NCI-H1048 (cell line): Measurements from ENCODE around the gene OSTC.

Experiments
- DNase-seq: peaks from one replicate; lab custom pipeline; 2025; lab: John Stamatoyannopoulos, UW

Gene OSTC

GRCh38 chr4:108650212-108651013 is at the start of gene OSTC:
OSTC (plus strand) TSS chr4:108650599; CDS start chr4:108650656, 57 bp downstream.
- peak; percentile 86 for DNase-seq

DNA sequence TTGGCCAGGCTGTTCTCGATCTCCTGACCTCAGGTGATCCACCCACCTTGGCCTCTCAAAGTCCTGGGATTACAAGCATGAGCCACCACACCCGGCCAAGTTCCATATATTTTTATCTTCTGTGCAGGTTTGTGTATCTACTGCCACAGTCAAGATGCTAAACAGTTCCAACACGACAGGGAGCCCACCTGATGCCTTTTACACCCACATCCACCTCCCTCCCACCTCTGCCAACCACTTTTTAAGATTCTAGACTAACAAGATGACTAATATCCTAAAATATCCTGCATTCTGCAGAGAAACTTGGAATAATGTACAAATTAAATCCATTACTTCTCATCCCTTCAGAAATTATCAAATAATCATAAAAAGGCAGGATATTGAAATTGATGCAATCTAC is 49.3 kb upstream of the OSTC start:
- no peak for DNase-seq

DNA sequence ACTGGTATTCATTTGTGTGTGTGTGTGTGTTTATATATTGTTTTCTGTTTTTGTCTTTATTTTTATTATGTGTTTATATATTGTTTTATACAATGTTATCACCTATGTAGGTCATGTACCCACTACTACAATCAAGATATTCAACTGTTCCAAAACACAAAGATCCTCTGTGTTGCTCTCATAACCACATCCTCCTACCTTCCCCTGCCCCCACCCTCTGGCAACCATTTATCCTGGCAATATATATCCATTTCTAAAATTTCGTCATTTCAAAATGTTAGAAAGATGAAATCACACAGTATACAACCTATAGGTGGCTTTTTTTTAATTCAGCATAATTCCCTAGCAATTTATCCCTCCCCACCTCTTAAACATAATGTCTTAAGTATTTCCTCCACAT is 48.9 kb upstream of the OSTC start:
- DNase-seq, result no peak

- DNase-seq, result no peak
These were observed 48.2 kb upstream of the OSTC start for GRCh38 chr4:108602163-108602562.

GRCh38 chr4:108607079-108607815 is 43.2 kb upstream of the OSTC start:
- DNase-seq, result no peak

DNA sequence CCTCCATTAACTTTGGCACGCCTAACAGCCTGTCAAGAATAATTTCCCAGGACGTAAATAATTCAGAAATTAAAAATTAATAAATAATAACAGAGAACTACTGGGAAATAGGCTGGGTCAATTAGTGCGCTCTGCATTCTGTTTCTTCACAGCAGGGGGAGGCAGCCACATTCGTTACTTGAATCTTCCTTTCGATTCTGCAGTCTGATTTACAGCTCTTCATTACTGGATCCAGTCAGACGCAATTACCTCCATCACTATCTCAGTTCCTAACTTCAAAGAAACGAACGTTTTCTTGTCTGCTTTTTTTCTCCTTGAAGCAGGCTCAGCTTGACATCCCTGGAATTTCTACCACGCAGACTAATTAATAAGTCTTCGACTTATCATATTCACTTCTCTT is 39.0 kb upstream of the OSTC start:
- no peak for DNase-seq

- no peak for DNase-seq
These were observed 38.0 kb upstream of the OSTC start for GRCh38 chr4:108612365-108612764.

DNA sequence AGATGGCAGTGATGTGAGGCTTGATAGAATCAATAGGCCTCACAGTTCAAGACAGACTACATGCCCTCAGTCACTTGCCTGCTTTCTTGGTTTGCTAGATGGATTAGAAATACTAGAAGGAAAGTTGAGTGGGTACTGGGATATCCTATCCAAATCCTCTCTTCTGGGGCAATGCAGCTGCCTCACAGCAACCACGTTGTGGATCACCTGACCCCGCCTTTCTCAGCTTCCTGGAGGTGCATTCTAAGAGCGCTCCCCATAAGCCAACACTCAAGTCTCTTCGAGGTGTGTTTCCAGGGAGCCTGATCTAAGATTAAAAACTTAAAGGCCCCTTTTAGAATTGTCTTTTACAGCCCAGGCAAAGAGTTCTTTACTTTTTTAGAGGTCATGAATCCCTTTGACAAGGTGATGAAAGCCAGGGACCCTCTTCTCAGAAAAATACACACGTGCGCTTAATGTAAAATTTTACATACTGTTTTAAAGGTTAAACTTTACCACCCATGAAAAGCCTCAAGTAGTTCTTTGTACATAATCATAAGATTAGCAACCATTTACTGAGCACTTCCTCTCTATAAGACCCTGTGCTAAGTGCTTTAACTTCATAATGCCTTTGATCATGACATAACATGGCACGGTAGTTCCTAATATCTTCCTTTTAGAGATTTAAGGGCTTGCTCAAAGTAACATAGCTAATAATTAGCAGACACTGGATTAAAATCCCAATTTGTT is 30.9 kb upstream of the OSTC start:
- DNase-seq, result no peak

DNA sequence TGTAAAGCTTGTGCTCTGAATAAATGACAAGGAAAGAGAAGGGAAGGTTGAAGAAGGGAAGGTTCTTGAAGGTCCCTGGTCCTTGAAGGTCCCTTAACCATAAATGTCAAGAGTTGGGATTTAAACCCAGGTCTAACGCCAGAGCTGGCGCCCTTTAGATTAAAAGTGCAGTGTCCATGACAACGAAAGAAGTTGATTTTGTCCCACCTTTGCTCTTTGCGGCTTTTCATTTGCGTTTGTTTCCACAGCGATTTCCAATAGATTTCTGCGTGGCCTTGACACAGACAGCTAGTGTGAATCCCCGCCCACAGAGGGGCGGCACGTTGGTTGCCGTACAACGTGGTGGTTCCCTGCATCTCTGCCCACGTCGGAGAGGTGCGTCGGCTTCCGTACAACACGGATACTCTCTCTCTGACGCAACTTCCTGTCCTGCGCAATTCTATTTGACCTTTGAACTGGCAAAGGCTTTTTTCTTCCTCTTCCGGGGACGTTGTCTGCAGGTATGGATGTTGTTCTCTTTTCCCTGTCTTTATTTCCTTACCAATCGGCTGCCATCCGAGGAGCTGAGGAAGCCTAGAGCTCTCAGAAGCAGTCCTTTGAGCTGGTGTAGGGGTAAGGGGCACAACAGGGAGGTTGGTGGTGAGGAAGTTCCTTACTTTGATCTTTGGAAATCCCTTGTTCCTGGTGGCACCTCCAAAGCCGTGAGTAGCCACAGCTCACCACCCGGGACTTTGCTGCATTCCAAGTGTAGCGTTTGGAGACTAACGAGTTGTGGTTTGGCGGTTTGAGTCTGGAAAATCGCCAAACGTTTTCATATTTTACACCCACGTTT is 30.1 kb upstream of the OSTC start, which contains the start of gene RPL34:
TSS of gene RPL34 (plus strand) at position 476 of the 832 bp plus-strand sequence. CDS start 1,384 bp downstream, outside the sequence.
- DNase-seq, result peak; percentile 90

GRCh38 chr4:108620933-108621905 is 29.2 kb upstream of the OSTC start:
- no peak for DNase-seq

DNA sequence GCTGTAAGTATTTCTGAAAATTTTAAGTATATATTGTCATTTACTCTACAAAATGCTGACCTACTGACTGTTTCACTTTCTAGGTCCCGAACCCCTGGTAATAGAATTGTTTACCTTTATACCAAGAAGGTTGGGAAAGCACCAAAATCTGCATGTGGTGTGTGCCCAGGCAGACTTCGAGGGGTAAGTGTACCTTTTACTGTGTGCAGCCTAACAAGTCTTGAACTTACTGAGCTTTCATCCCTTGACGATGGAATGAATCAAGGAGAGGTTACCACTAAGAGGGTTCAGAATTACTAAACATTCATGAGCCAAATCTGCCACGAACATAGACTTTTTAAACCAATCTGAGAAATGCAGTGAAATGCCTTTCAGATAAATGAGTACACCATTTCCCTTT is 28.4 kb upstream of the OSTC start:
- no peak for DNase-seq

GRCh38 chr4:108622828-108623227 is 27.6 kb upstream of the OSTC start:
- no peak for DNase-seq

- DNase-seq, result no peak
These were observed 25.9 kb upstream of the OSTC start for GRCh38 chr4:108624263-108625056.

GRCh38 chr4:108626056-108626455 is 24.3 kb upstream of the OSTC start:
- no peak for DNase-seq

DNA sequence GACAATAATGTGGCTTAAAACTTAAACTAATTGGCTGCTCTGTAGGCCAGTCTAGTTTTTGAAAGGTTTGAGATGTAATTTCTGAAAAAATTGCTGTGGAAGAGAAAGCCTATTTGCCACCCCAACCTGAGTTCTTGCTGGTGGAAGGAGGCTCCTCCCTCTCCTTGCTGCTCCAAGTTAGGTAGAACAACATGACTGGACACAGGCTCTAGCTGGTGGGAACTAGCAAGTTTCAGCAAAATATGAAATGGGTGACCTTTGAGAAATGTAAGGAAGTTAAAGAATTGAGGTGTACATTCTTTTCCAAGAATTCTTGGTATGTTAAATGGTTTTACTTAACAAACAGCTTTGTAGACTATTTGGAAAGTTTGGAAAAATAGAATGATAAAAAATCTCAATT is 22.0 kb upstream of the OSTC start:
- DNase-seq, result no peak

- DNase-seq, result no peak
These were observed 15.2 kb upstream of the OSTC start for GRCh38 chr4:108635070-108635655.

GRCh38 chr4:108636246-108636645 is 14.2 kb upstream of the OSTC start:
- no peak for DNase-seq

DNA sequence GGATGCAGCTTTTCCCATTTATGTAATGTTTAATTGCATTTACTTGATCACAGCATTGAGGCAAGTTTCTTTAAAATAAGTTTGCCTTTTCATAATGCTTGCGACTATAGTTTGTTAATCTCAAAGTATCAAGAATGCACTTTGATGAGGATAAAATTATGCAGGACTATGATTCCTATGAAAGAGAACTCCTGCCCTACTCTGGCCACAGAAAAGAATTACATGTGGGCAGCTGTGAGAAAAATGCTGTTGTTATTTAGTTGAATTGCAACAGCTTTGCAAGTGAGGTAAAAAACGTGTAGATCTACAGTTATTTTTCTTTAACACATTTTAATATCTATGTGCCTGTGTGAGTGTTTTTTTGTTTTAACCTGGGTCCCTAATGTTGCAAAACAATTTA is 12.5 kb upstream of the OSTC start:
- DNase-seq, result no peak

DNA sequence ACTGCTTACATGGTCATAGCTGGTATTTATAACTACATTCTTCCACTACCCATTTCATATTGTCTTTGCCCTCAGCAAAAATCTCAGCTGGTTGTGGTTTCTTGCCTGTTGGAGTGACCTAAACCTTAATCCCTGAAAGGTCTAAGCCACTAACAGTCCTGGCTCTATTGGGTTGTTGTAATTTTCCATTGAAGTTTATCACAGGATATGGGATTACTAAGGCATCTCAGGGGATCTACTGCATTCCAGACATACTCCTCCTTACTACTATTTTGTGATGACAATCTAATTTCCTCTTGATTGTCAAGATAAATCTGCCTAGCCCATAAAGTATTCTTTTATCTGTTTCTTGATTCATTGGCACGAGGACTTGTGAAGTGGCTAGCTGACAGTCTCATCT is 6.2 kb upstream of the OSTC start:
- no peak for DNase-seq
